Hypothalamus (tissue), 51 donors: ENCODE data around the gene STON2.

Experiments
- DNase-seq, 51 donors: peaks; one replicate each; lab custom pipeline; 2025; lab: John Stamatoyannopoulos, UW

The STON2 gene

DNA sequence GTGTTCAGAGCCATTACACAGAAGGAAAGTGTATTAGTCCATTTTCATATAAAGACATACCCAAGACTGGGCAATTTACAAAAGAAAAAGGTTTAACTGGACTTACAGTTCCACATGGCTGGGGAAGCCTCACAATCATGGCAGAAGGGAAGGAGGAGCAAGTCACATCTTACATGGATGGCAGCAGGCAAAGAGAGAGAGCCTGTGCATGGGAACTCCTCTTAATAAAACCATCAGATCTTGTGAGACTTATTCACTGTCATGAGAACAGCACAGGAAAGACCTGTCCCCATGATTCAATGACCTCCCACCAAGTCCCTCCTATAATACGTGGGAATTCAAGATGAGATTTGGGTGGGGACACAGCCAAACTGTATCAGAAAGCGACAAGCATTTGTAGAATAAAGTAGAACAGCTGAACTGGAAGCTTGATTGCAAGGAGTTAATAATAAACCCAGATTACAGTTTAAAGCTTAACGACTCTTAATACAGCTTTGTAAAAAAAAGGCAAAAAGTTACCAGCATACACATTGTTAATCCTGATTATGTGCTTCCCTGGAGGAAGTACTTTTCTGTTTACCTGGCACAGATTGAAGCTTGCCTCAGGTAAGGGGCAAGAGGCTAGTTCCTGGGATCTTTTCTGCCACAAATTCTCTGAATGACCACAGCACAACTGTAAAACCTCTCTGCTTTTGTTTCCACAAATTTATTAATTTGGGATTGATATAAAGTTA is 18.1 kb upstream of the STON2 start:
- DNase-seq = no peak

DNA sequence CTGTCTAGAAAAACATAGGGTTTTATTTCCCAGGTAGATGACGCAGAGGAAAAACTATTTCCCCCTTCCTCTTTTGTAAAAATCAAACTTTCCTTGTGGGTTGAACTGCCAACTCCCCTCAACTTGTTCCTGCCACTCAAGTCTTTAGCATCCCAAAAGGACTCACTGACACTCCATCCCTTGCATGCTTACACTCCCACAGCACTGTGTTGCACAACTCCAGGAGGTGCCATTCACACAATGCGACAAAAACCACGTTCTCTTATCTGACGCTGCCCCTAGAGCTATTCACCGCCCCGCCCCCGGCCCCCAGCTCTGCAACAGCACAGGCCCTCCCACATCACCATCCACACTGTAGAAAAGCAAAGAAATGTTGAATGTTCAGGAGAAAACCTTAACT is 16.9 kb upstream of the STON2 start:
- DNase-seq = no peak

DNA sequence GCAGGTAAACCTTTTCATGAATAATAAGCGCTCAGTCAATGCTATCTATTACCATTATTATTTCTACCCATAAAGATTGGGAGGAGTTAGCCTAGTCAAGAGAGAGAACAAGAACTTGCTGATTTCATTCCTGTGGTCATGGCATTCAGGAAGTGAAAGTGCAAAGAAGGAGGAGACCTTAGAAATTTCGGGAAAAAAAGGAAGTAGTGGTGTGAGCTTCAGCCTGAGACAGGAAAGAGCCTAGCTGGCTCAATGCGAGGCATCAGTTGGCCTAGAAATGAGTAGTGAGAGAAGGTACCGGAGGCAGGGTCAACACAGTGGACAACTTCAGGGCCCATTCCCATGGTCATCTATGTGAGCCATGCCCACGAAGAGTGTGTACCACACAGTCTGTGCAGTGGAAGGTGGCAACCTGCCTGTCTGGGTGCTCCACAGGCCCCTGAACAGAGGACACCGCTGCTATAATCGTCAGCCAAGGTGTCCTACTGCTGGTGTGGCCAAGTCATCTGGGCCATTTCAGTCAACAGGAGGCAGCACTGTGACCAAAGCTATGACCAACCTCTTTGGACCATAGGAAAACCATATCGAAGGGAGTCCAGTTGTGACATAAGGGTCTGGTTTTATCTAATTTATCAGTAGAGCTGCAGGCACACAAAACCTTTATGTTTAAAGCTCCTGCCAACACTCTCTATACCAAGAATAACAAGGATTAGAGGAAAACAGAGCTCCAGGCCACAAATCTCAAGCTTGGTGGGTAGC is 16.2 kb upstream of the STON2 start:
- DNase-seq = peak in 2 of 51 donors; percentile 3 to 7

DNA sequence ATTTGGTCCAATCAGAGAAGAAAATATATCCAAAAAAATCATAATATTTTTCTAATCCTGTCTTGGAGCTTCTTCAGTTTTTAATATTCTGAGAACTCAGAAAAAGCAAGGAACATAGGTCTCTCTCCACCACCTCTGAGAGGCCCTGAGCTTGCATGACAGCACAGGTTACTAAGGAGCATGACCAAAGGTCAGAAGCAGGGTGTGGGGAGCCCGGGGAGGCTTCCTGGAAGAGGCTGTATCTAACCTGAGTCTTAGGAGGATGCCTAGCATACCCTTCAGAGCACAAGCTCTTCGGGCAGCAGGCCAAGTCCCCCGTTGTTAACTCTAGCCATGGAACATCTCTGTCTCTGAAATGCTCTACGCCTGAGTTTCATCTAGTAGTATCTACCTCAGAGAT is 15.7 kb upstream of the STON2 start:
- DNase-seq = no peak

DNA sequence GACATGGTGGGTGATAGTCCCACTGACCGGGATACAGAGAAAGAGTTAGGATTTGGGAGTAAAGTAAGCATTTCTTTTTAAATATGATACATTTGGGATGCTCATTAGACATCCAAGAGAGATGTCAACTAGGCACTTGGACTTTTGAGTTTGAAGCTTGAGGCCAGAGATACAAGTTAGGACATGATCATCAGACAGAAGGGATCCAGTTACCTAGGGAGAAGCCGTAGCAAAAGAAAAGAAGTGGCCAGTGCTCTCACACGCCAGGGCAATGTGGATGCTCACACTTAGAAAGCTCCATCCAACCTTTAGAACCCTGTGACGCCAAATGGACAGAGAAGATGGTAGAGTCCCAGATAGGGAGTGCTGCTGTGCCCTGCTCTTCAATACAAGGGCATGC is 14.0 kb upstream of the STON2 start:
- DNase-seq = no peak

DNA sequence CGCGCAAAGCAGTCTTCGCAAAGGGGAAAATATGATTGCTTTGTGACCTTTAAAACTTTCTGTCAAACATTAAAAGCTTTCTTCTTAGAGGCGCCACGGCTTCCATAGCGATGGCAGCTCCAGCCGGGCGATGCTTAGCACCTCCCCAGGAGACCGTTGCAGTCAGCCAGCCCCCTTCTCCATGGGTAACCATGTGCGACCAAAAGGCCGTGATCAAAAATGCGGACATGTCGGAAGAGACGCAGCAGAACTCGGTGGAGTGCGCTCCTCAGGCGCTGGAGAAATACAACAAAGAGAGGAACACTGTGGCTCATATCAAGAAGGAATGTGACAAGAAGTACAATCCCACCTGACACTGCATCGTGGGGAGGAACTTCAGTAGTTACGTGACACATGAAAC is 12.7 kb upstream of the STON2 start:
- DNase-seq = no peak

DNA sequence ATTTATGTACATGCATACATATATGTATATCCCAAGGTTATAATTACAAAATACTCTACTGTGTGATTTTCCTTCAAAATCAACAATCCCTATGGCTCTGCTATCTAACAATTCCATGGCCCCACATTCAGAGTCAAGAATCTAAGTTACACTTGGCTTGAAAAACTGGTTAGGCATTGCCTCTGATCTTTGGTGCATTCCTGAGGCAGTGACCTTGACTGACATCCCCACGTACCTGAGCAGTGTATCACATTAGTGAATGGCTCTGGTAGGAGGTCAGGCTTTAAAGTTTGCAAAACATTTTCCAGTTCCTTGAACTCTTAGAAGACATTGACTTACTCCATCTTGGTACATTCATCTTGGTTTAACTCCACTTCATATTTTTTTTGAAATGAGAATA is 8.5 kb upstream of the STON2 start:
- DNase-seq = no peak

DNA sequence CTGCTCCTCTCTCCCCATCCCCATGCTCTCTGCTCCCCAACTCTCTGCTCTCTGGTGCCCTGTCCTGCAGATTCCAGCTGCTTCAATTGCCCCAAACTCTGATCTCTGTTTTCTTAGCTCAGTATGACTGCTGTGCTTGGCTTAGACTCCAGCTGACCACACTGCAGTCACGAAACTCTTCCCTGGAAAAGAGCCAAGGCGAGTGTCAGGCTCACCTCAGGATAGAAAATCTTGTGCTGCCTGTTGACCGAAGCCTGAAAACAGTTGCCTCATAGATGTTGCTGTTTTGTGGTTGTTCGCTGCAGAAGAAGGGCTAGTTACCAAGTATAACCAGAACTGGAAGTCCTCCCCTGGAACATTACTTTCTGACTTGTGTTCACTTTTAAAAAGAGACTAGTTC is 6.7 kb upstream of the STON2 start:
- peak in 1 of 51 donors; percentile 10 for DNase-seq

DNA sequence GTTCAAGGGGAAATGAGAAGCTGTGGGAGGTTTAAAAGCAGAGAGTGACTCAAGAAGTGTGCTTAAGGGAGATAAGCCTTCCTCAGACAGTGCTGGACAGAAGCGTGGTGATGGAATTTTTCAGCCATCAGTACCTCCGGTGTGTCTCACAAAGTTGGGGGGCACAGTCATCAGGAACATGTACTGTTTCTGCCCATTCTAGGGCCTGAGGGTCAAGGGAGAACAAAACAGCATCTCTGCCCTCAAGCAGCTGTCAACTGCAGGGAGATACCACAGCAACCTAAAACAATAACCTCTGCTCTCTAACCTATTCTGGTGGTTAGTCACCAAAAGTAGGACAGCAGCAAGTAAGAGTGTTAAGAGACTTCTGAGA is 2.0 kb upstream of the STON2 start:
- no peak for DNase-seq

DNA sequence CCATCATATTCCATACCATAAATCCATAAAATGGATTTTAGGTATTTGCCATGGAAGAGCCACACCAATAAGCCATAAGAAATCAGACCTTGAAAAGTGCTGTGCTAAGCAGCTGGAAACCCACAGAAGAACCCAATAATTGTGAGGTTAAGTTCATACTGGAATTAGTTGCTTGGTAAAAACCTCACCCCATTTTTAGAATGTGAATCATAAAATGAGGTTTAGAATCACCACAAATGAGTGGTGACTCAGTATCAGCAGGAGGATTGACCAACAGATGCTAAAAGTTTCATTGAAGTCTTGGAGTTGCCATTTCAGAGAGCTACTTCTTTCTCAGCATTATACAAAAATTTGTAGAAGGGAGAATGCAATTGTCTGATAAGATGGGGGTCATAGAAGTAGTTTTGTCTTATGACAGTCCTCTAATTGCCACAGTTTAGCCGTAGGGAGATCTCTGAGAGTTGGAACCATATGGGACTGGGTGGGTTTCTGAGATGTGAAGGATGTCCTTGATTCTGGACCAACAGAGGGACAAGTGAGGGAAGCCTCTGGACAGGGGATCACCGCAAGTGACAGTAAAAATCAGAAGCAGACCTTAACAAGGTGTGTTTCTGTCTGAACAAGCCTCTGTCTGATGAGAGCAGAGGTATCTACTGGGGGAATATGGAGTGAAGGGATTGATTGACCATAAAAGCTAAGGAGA is 1.4 kb upstream of the STON2 start:
- no peak for DNase-seq

DNA sequence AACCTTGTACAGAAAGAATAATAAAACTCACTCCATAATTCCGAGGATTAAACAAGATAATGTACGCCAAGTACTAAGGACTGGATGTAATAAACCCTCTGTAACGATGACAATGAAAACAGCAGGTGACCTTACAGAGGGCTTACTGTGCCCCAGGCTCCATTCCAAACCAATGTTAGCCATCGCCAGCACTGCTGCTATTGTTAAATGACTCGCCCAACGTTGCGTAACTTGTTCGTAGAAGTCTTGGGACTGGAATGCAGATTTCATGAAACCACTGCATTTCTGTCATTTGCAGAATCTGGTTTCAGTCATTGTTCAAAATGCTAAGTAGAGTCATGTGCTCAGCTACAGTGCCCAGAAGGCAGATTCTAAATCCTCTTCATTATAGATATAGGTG is 728 bp upstream of the STON2 start:
- DNase-seq = peak in 2 of 51 donors; percentile 13 to 39

DNA sequence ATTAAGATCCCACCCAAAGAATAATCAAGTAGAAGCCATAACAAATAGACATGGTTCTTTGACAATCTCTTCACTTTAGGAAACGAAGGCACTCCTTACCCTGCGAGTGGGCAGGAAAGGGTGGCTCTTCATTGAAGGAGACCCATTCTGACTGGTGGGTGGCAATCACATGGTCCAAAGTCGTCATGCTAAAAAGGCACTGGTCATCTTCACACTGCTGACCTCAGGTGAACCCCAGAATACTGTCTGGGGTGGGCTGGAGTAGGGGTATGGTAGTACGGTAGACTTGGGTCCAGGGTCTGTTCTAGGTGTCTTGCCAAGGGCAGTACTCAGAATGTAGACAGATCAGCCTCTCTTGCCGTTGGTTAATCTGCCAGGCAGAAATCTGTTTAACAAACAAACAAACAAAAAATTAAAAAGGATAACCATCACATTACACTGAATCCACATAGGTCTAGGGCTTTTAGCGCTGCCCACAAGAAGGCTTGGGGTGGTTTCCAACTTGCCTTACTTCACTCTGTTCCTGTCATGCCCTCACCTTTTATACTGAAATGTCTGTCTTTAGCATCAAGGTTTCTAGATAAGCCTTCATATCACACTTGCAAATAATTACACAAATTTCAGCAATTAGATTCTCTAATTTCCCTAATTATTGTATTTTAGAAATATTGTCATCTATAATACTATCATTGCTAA is 1.8 kb downstream of the STON2 start:
- no peak for DNase-seq

DNA sequence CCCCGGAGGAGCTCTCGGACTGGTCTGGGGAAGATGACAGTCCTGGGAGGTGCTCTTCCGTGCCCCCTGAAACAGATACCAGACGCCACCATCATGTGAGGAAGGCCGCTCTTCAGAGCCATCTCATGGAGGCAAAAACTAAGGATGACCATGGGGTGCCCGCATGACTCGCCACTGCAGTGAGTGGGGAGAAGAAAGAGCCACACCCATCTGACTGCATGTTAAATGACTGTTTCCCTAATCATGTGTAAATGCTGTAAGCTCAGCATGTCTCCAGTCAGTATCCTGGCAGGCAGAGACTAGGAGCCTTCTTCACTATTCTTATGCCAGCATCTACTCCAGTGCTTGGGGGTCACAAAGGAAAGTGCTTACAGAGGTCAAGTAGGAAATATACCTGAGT is 4.0 kb downstream of the STON2 start:
- no peak for DNase-seq

DNA sequence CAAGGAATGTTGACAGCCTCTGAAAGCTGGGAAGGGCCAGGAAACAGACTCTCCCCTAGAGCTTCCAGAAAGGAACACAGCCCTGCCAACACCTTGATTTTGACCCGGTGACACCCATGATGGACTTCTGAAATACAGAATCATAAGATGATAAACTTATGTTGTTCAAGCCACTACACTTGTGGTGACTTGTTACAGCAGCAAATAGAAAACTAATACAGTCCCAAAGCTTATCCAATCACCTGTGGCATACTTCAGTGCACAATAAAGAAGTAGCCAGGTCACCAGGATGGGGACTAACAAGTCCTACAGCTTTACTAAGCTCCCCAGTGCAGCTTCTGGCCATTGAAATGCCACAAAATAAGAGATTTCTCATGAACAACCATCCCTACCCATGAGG is 5.4 kb downstream of the STON2 start:
- no peak for DNase-seq

DNA sequence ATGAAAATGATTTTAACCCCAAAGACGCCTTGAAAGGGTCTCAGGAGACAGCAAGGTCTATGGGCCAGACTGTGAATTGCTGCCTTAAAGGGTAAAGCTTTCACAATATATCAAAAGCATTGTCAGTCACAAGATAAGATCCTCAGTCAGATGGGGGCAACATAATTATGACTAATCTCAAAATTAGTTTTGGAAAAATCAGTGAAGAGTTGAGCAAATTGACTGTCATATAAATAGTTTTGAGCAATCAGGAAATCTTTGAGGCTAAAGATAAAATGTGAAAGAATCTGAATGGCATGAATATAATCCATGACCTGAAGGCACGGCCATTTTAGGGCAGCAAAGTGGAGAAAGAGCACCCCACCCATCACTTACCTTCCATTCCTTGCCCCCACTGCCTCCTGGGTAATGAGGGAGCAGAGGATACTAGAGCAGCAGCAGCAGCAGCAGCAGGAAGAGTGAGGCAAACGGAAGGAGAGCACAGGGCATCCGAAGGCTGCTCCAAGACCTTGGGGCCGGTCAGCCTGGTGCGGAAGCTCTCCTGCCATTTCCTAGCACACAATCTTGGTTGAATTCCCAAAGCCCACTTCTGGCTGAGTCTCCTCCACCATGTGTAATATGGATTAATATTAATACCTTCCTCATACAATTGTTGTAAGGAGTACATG is 7.0 kb downstream of the STON2 start:
- DNase-seq = no peak

DNA sequence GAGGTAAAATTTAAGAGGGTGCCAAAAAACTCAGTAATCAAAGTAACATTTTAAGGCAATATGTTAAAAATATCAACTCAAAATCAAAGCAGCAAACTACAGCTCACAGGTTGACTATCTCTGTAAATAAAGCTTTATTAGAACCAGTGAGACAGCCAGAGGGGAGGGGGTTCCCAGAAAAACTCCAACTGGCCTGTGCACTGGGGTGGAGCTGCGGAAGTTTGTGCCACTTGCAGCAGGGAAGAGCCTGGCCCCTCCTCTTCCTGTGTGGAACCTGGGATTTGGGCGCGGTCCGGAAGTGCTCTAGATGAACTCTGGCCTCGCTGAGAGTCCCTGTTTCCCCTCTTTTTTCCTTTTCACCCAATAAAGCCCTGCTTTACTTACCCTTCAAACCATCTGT is 8.1 kb downstream of the STON2 start:
- no peak for DNase-seq

DNA sequence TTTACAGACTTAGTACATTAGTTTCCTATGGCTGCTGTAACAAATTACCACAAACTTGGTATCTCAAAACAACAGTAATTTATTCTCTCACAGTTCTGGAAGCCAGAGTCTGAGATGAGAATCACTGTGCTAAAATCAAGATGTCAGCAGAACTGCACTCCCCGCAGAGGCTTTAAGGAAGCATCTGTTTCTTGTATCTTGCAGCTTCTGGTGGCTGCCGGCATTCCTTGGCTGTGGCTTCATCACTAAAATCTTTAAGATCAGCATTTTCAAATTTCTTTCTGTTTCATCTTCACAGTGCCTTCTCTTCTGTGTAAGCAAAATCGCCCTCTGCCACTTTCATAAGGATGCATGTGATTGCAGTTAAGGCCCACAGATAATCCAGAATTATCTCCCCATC is 9.4 kb downstream of the STON2 start:
- DNase-seq = no peak

DNA sequence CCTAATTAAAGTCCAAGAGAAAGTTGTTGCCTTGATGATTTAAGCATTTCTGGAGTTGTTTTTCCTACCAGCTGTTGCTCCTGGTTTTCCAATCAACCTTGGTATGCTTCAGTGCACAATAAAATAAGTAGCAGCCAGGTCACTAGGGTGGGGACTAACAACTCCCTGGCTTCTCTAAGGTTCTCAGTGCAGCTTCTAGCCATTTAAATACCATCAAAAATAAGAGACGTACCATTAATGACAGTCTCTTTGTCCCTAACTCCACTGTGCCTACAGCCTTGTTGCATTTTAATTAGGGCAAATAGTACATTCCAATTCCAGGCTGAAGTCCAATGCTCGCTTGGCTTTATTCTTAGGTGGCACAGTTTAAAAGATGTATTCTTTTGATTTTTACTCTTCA is 11.8 kb downstream of the STON2 start:
- peak in 5 of 51 donors; percentile 6 to 51 (median 24) for DNase-seq

DNA sequence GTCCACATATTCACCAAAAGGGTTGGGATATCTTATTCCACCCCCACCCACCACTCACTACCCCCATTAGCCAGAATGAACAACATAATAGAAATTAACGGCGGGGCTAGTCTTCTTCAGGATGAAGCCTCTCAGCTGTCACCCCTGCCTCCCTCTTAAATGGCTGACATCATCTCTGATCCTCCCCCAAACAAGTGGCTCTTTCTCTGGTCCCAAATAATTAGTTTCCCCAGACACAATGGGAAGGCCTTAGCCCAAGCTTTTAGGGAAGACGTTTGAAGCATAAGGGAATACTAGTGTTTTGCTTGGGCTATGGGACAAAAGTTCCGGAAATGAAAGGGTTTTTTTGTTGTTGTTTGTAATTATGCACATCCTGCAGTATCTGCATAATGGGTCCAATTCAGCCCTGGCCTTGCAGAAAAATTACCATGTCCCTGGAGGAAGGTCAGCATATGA is 13.8 kb downstream of the STON2 start:
- DNase-seq = no peak

DNA sequence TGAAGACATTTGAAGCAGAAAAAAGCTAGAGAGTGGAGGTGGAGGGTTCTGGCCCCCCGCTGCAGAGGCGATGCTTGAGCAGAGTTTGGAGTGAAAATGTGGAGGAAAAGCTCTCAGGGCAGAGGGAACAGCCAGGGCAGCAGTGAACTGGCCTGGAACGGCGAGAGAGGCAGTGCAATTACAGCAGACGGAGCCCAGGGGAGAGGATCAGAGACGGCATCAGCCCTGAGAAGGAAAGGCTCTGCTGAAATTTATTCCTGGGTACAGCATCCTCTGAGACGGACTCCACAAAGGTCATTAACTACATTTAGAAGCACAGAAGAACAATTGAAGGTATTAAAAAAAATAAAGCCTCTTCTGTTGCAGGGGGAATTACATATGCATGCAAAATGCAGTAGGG is 14.2 kb downstream of the STON2 start:
- no peak for DNase-seq

DNA sequence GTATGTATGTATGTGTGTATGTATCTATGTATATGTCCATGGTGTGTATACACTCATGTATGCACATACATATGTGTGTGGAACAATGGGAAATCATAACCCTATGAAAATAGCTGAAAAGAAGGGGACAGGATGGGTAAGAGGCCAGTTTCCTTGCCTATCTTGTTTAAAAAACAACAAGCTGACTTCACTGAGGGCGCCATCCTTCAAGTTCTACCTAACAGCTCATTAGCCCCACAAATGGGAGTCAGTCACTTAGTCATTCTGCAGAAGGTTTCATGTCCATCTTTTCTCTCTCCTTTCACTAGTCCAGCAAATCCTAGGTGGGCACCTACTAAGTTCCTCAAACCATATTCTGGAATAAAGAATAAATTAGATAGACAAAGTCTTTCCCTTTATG is 14.7 kb downstream of the STON2 start:
- DNase-seq = no peak
